Activated effector memory CD4-positive, alpha-beta T cell treated with Interleukin-2 at 50 U/mL for 16 hours (primary cell): ENCODE data around the gene GGPS1.
A peak's percentile ranks its signal among the peaks of the same experiment; 100 is the strongest.
"Not testable (repeated sequence)": the region's sequence is repeated elsewhere in the genome, so short reads cannot be mapped to it uniquely, and the experiment has no call there.

Experiments
- DNase-seq: peaks from one replicate; pipeline ENCODE4 v3.0.0-alpha.2; 2020

Gene GGPS1

GRCh38 chr1:235328271-235329138, at the start of gene GGPS1:
Gene GGPS1 (plus strand): TSS chr1:235328570. CDS start chr1:235335265, 6,695 bp downstream.
- DNase-seq = peak; percentile 98

GRCh38 chr1:235278915-235279292, 49.5 kb upstream of the GGPS1 start:
- DNase-seq = no peak

GRCh38 chr1:235279694-235280093, 48.7 kb upstream of the GGPS1 start:
- no peak for DNase-seq

DNA sequence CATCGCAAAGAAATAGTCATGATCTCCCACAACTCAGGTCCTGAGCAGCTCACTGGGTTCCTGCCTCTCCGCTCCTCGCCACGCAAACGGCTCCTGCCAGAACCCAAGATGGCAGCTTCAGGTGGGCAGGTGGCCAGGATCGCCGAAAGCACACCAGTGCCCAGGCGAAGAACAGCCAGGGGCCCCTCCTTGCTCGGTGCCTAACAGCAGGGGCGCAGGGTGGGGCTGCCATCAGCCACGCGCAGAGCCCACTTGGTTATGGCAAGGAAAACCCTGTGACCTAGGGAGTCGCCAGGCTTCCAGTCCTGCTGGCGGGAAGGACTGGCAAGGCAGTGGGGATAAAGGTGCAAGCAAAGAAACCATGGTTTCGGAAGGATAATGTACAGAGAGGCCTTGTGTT, 47.9 kb upstream of the GGPS1 start:
- DNase-seq = no peak

DNA sequence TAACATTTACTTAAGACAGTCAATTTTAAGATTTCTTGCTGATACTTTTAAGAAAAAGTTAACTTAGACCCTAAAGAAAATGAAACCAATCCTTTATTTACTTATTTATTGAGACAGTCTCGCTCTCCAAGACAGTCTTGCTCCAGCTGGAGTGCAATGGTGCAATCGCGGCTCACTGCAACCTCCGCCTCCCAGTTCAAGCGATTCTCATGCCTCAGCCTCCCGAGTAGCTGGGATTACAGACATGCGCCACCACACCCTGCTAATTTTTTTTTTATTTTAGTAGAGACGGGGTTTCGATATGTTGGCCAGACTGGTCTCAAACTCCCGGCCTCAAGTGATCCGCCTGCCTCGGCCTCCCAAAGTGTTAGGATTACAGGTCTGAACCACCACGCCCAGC, 44.7 kb upstream of the GGPS1 start:
- DNase-seq = not testable (repeated sequence)

DNA sequence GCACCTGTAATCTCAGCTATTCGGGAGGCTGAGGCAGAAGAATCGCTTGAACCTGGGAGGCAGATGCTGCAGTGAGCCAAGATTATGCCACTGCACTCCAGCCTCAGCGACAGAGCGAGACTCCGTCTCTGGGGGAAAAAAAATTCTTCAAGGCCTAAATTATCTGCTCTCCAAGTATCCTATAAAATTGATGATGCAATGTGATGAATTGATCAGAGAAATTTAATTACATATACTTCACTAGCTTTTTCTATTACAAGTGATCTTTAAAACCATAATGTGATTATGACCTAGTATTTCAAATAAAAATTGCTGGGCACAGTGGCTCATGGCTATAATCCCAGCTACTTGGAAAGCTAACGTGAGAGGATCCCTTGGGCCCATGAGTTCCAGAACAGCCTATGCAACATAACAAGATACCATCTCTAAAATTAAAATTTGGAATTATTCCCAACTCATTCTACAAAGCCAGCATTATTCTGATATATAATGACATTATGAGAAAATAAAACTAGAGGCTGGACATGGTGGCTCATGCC, 44.1 kb upstream of the GGPS1 start:
- no peak for DNase-seq

DNA sequence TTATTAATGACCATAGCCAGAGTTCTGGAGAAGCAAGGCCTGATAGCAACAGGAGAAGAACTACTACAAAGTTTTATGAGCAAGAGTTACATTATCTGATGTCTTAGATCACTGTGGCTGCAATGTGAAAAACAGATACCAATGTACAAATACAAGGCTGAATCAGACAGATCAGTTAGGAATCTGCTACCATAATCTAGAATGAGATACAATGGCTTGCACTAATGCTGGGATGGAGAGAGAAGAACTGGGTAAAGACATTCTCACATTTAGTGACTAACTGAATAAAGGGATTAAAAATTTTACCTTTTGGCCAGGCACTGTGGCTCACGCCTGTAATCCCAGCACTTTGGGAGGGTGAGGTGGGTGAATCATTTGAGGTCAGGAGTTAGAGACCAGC, 41.7 kb upstream of the GGPS1 start:
- DNase-seq = no peak

GRCh38 chr1:235287208-235287882, 41.0 kb upstream of the GGPS1 start:
- no peak for DNase-seq

DNA sequence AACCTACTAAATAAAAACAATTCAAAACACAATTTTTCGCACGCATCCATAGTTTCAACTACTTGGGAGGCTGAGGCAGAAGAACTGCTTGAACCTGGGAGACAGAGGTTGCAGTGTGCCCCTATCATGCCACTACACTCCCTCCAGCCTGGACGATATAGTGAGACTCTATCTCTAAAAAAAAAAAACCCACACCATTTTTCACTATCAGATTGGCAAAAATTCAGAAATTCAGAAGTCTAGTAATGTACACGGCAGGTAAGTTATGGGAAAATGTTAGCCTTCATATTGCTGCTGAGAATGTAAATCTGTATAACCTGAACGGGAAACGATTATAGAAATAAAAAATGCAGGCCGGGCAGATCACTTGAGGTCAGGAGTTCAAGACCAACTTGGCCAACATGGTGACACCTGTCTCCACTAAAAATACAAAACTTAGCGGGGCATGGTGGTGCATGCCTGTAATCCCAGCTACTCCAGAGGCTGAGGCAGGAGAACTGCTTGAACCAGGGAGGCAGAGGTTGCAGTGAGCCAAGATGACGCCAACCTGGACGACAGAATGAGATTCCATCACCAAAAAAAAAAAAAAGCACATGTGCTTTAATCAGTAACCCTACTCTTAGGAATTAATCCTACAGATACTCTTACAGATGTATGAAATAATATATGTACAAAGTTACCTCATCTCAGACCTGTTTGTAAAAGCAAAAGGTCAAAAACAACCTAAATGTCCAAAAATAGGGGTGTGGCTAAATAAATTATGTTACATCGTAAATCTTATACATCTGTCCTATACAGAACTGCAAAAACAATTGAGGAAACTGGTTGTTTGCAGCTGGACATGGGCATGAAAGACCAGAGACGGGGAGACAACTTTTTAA, 38.3 kb upstream of the GGPS1 start:
- no peak for DNase-seq

DNA sequence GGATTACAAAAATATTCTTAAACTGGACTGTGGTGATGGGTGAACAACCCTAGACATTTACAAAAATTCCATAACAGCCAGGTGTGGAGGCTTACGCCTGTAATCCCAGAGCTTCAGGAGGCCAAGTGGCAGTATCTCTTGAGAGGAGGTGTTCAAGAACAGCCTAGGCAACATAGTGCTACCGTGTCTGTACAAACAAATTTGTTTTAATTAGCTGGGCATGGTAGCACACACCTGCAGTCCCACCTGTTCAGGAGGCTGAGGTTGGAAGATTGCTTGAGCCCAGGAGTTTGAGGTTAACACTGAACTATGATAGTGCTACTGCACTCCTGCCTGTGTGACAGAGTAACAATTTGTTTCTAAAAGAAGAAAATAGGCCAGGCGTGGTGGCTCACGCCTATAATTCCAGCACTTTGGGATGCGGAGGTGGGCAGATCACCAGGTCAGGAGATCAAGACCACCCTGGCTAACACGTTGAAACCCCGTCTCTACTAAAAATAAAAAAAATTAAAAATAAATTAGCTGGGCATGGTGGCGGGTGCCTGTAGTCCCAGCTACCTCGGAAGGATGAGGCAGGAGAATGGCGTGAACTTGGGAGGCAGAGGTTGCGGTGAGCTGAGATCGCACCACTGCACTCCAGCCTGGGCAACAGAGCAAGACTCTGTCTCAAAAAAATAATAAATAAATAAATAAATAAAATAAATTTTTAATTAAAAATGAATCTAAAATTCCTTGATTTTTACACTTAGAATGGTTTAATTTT, 37.4 kb upstream of the GGPS1 start:
- DNase-seq = no peak

DNA sequence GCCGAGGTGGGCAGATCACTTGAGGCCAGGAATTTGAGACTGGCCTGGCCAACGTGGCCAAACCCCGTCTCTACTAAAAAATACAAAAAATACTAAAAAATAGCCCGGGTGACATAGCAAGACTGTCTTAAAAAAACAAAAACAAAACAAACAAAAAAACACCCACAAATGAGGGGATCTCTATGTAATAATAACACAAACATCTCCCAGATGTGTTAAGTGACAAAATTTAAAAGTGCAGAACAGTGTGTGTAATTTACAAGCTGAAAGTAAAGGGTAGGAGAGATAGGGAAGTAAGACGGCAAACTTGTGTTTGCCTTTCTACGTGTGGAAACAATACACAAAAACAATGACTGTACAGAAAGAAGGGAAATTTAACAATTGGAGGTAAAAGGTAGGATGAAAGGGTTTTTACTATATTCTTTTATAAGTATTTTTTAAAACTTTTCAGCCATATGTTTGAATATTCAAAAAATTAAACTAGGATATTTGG, 36.7 kb upstream of the GGPS1 start:
- DNase-seq = no peak

DNA sequence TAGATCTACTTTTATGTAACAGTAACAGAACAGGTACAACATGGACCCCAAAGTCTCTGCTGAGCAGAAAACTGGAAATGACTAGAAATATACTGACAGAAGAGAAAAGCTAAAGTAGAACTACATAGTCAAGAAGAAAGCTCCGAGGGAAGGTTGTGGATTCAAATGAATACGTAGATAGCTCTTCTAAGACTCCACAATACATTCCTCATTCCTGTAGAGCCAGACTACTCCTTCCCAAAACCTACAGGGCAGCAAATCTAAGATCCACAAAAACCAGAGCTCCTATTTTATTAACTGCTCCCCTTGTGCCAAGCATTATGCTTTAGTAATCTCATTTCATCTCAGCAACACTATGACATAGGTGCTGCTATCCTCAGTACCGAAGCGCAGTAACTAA, 35.6 kb upstream of the GGPS1 start:
- DNase-seq = no peak

DNA sequence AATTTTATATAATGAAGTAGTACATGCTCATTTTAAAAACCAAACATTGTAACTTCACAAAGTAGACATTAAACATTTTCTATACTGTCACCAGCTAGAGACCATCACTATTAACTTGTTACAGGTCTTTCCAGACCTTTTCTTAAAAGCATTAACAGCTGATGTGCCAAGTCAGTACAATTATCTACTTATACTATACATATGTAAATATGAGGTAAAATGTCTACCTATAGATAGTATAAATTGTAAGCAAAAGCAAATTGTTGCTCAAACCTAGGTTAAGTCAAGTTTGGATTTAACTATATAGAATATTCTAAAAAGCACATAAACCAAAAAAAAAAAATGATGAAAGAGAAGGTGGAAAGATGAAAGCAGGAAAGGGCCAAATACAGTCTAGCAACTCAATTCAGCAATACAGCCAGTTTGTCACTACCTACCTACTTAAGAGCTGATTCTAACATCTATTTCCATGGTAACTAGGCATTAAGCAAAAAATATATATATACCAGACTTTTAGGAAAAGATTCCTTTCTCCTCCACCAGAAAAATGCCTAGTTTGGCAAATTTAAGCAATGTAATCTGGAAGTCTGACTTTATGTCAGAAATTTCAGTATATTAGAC, 34.9 kb upstream of the GGPS1 start:
- DNase-seq = no peak

DNA sequence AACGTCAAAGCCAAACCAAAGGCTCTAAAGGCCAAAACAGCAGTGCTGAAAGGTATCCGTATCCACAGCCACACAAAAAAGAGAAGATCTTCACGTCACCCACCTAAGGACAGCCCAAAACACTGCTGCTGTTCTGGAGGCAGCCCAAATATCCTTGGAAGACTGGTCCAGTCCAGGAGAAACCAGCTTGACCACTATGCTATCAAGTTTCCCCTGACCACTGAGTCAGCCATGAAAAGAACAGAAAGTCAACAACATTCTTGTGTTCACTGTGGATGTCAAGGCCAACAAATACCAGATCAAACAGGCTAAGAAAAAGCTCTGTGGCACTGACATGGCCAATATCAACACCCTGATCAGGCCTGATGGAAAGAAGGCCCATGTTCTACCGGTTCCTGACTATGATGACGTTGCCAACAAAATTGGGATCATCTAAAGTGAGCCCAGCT, 32.4 kb upstream of the GGPS1 start:
- no peak for DNase-seq

GRCh38 chr1:235296729-235297128, 31.6 kb upstream of the GGPS1 start:
- no peak for DNase-seq

DNA sequence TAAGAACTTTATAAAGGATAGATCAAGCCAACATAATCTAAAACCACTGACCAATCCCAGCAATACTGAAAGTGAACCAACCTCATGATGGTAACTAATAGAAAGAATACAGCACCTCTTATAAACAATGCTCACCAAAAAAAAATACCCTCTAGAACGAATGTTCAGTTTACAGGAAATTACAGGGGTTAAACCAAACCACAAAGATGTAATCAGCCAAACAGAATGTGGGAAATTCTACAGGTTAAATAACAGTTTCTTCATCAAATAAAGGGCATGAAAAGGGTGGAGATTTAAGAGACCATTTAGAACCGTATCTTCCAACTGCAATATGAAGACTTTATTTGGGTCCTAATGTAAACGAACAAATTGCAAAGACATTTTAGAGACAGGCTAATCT, 30.8 kb upstream of the GGPS1 start:
- no peak for DNase-seq

- DNase-seq = no peak
Observed at GRCh38 chr1:235298758-235299157, 29.6 kb upstream of the GGPS1 start.

GRCh38 chr1:235299169-235299858, 29.1 kb upstream of the GGPS1 start:
- DNase-seq = no peak

DNA sequence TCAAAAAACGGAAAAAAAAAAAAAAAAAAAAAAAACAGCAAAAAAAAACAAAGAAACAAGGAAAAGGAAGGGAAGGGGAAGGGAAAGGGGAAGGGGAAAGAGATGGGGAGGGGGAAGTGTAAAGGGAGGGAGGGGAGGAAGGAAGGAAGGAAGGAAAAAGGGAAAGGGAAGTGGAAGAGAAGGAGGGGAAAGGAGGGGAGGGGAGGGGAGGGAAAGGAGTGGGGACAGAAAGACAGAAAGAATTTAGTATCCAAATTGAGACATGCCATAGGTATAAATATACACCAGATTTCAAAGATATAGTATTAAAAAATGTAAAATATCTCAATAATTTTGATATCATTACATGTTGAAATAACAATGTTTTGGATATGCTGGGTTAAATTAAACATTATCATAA, 26.2 kb upstream of the GGPS1 start:
- DNase-seq = no peak

DNA sequence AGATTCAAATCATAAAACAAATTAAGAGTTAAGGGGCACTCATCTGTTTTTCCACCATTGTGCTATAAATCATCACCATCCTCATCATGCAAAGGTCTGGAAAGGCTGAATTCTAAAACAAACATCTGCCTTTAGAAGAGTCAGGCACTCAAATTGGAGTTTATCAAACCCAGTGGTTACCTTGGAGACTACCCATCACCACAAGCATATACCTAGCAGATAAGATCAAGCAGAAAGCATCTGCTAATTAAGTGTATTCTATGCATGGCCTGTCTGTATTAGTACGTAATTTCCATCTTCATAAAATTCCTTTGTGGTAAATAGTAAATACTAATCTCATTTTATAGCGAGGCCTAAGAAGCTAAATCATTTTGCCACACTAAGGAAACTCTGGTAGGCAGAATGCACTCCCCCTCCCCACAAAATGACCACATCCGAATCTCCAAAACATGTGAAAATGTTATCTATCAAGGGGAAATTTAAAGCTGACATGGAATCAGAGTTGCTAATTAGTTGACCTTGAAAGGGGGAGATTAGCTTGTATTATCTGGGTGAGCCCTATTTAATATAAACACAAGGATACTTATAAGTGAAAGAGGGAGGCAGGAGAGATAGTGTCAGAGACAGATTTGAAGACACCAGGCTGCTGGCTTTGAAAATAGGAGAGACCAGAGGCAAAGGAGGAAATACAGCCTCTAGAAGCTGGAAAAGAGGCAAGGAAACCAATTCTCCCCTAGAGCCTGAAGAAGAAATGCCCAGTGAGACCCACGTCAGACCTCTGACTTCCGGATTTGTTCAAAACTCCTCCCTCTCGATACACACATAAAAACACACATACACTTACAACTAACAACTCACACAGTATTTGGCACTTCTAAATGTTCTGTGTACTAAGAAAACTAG, 23.6 kb upstream of the GGPS1 start:
- no peak for DNase-seq
